ACC112 (cell line): ENCODE results near the gene FUBP3.

Experiments
- H2AFZ ChIP-seq: fragments of 200-600 bp; sonication (generic); one replicate; pipeline ENCODE4 v1.6.0; 2017; ENCODE audit warnings: antibody characterized with exemption, low read length; ENCODE audit not compliant: unreplicated experiment
- H3K27ac ChIP-seq: fragments of 200-600 bp; sonication (generic); 2 replicates; pipeline ENCODE4 v1.5.1; 2014; ENCODE audit warnings: low read depth, mild to moderate bottlenecking, antibody characterized with exemption, low read length, moderate library complexity
- H3K27me3 ChIP-seq: fragments of 200-600 bp; sonication (generic); 2 replicates; pipeline ENCODE4 v1.6.1; 2014; ENCODE audit warnings: mild to moderate bottlenecking, antibody characterized with exemption, low read length, moderate library complexity, mixed read lengths; ENCODE audit not compliant: insufficient read depth
- H3K36me3 ChIP-seq: fragments of 200-600 bp; sonication (generic); 2 replicates; pipeline ENCODE4 v1.6.1; 2016; ENCODE audit warnings: mild to moderate bottlenecking, antibody characterized with exemption, low read length, moderate library complexity, mixed read lengths; ENCODE audit not compliant: insufficient read depth
- H3K4me1 ChIP-seq: fragments of 200-600 bp; sonication (generic); one replicate; pipeline ENCODE4 v1.6.1; 2016; ENCODE audit warnings: low read length, mixed read lengths; ENCODE audit not compliant: insufficient read depth, unreplicated experiment, control insufficient read depth
- H3K4me3 ChIP-seq: fragments of 200-600 bp; sonication (generic); 2 replicates; pipeline ENCODE4 v1.5.1; 2014; ENCODE audit warnings: mild to moderate bottlenecking, low read depth, low read length
- H3K79me2 ChIP-seq: fragments of 200-600 bp; sonication (generic); one replicate; pipeline ENCODE4 v1.6.0; 2016; ENCODE audit warnings: low read length; ENCODE audit not compliant: control insufficient read depth, unreplicated experiment, insufficient read depth

The FUBP3 gene

DNA sequence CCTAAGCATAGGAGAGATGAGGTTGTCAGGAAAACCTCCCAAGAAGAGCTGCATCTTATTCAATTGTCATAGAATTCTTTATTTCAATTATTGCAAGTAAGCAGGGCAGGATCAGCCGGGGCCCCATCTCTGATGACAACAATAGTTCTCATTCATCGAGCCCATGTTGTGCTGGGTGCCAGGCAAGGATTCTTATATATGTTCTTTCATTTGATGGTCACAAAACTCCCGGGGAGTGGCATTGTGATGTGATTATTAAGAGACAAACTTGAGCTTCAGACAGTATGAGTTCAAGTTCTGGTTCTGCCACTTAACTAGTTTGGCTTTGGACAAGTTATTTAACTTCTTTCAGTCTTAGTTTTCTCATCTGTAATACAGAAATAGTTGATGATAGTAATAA lies 8.5 kb downstream of the FUBP3 start:
- Histone ChIP-seq H2AFZ (no peak overlapping the region), H3K4me3 (no peak overlapping the region), H3K27me3 (no peaks in the 10 kb centered on the region), H3K36me3 (peaks cover 4% of the 10 kb centered on the region; the same call in 1 of the 2 replicates), H3K4me1 (no peaks in the 10 kb centered on the region), H3K79me2 (peaks cover 80% of the 10 kb centered on the region), H3K27ac (no peak overlapping the region)

DNA sequence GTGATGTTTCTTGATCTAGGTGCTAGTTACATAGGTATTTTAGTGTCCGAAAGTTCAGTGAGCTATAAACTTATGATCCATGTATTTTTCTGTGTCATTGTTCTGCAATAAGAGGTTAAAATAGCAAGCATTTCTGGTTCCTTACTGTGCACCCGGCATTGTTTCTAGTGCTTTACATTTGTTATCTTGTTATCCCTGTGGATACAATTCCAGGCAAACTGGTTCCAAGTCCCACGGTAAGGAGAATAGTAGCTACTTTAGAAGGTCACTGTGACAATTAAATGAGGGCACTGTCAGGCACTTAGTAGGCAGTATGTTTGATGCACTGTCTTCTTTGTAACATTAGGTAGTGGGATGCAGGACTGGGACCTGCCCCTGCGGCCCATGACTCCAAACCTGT lies 9.0 kb downstream of the FUBP3 start:
- Histone ChIP-seq H3K27ac (no peak overlapping the region), H3K79me2 (peaks cover 80% of the 10 kb centered on the region), H3K4me1 (no peaks in the 10 kb centered on the region), H3K4me3 (no peak overlapping the region), H3K36me3 (peaks cover 4% of the 10 kb centered on the region; the same call in 1 of the 2 replicates), H2AFZ (no peak overlapping the region), H3K27me3 (no peaks in the 10 kb centered on the region)

DNA sequence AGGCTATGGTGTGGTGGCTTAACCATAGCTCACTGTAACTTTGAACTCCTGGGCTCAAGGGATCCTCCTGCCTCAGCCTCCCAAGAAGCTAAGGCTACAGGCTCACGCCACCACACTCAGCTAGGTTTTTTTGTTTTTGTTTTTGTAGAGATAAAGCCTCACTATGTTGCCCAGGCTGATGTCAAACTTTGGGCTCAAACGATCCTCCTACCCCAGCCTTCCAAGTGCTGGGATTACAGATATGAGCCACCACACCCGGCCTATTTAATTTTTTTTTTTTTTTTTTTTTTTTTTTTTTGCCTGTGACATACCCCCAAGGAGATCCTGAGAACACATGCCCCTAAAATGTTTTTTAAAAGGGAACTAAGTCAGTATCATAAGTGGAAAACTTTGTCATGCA lies 10.4 kb downstream of the FUBP3 start:
- H3K27ac ChIP-seq: no peak overlapping the region
- H3K4me3 ChIP-seq: no peak overlapping the region
- H3K4me1 ChIP-seq: no peaks in the 10 kb centered on the region
- H2AFZ ChIP-seq: no peak overlapping the region
- H3K79me2 ChIP-seq: peaks cover 75% of the 10 kb centered on the region
- H3K36me3 ChIP-seq: peaks cover 4% of the 10 kb centered on the region; the same call in 1 of the 2 replicates
- no peaks in the 10 kb centered on the region for H3K27me3 ChIP-seq

DNA sequence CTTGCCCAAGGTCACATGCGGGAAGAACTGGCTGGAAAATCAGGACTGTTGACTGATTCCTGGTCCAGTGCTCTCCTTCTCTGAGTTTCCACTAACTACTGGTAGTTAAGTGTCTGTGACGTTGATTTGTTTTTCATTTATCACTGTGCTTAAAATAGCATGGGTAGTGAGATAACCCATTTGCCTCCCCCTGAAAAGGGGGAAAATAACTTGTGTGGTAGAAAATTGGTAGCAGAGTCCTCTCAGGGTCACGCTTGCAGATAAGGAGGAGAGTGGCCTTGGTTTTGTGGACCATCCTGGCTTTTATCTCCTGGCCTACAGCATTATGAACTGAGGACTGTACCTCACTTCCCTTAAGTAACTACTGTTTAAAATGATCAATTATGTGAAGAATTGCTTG lies 10.9 kb downstream of the FUBP3 start:
- Histone ChIP-seq H3K27me3 (no peaks in the 10 kb centered on the region), H3K4me1 (no peaks in the 10 kb centered on the region), H2AFZ (no peak overlapping the region), H3K79me2 (peaks cover 72% of the 10 kb centered on the region), H3K4me3 (no peak overlapping the region), H3K36me3 (peaks cover 6% of the 10 kb centered on the region; the same call in 1 of the 2 replicates), H3K27ac (no peak overlapping the region)

DNA sequence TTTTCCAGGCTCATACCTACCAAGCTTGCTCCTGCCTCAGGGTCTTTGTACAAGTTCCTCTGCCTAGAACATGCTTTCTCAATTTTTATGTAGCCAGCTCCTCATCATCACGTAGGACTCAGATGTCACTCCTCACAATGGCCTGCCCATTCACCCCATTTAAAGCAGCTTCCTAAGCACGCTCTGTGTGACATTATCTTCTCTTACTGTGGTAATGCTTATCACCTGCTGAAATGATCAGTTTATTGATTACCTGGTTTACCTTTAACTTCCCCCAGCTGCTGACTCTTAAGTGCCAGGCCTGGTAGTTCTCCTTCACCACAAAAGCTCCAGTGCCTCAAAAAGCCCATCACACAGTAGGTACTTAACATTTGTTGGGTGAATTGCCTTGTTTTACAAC lies 13.6 kb downstream of the FUBP3 start:
- Histone ChIP-seq H3K36me3 (peaks cover 20% of the 10 kb centered on the region), H3K27ac (no peak overlapping the region)

DNA sequence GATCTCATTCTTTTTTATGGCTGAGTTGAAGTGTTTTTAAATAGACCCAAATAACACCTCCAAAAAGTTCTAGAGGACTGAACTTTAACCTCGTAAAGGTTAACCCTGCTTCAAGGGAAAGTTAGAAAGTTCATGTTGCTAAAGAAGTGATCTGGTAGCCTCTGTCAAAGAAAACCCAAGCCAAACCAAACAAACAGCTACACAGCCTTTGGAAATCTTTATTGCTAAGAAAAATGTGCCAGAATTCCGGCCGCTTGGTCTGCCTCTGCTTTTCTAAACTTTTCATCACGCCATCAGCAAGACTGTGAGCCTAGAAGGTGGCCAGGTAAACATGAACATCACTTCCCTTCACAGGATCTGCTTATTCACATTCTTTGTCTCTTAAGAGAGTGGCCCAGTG lies 17.9 kb downstream of the FUBP3 start:
- Histone ChIP-seq H3K27me3 (no peaks in the 10 kb centered on the region), H3K4me3 (no peak overlapping the region), H3K79me2 (peaks cover 25% of the 10 kb centered on the region), H3K36me3 (peaks cover 17% of the 10 kb centered on the region; the same call in 1 of the 2 replicates), H2AFZ (no peak overlapping the region), H3K4me1 (no peaks in the 10 kb centered on the region), H3K27ac (no peak overlapping the region)

More for the DNA sequence above, 13.6 kb downstream of the FUBP3 start:
- H3K79me2 ChIP-seq: peaks cover 57% of the 10 kb centered on the region
- H3K27me3 ChIP-seq: no peaks in the 10 kb centered on the region
- no peak overlapping the region for H3K4me3 ChIP-seq
- no peaks in the 10 kb centered on the region for H3K4me1 ChIP-seq
- H2AFZ ChIP-seq: no peak overlapping the region

DNA sequence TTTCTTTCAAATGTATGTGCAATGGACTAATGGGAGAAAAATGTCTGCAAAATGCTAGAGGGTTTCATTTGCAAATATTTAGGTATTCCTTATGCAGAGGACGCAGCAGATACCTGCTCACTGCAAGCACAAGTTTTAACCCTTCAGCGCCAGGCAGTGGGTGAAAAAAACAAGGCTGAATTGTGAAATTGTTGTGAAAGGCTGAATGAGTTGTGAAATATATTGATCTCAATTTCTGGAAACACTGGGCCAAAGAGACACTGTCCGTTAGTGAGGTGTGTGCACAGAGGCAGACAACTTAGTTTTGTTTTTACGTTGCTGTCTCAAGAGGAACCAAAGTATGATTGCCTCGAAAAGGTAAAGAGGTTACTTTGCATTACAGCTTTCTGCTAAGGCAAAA lies 18.8 kb downstream of the FUBP3 start:
- Histone ChIP-seq H3K27me3 (no peaks in the 10 kb centered on the region), H3K4me1 (no peaks in the 10 kb centered on the region), H3K4me3 (no peak overlapping the region), H2AFZ (no peak overlapping the region), H3K79me2 (peaks cover 17% of the 10 kb centered on the region), H3K27ac (no peak overlapping the region), H3K36me3 (peaks cover 17% of the 10 kb centered on the region; the same call in 1 of the 2 replicates)

DNA sequence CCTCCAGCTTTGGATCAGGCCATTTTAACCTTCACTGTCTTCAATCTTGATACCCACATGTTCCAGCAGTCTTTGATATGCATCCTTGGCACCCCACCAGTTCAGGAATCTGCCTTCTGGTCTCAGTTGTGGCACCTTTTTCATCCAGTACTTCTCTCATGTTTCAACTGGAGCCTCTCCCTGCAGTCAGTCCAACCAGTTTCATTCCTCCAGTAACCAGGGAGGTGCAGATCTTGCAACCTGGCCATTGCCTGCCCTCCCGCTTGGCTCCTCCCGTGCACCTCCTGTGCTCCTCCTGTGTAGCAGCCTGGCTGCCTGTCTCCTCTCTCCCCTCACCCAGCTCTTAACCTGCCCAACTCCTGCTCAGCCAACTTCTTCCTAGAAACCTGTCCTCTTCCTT lies 20.2 kb downstream of the FUBP3 start:
- Histone ChIP-seq H2AFZ (no peak overlapping the region), H3K4me1 (no peaks in the 10 kb centered on the region), H3K79me2 (peaks cover 9% of the 10 kb centered on the region), H3K4me3 (no peak overlapping the region), H3K36me3 (peaks cover 17% of the 10 kb centered on the region), H3K27me3 (no peaks in the 10 kb centered on the region), H3K27ac (no peak overlapping the region)

DNA sequence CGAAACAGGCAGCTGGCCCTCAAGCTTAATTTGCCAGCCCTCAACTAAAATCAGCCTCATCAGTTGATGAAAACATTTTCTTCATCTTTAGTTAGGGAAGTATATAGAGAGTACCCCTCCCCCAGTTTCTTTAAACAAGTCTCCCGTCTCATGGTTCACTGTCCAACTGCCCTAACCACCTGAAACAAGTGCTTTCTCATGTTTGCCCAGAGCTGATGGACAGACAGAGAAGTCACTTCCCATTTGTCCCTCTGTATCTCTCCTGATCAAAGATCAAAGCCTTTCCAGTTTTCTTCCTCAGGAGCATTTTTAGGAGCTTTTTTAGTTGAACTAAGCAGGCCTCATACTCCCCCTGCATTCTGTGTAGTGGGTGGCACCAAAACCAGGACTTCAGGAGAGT lies 21.7 kb downstream of the FUBP3 start:
- Histone ChIP-seq H3K27ac (no peak overlapping the region), H3K36me3 (peaks cover 12% of the 10 kb centered on the region), H3K4me1 (no peaks in the 10 kb centered on the region), H2AFZ (no peak overlapping the region), H3K27me3 (no peaks in the 10 kb centered on the region), H3K79me2 (peaks cover 4% of the 10 kb centered on the region), H3K4me3 (no peak overlapping the region)

DNA sequence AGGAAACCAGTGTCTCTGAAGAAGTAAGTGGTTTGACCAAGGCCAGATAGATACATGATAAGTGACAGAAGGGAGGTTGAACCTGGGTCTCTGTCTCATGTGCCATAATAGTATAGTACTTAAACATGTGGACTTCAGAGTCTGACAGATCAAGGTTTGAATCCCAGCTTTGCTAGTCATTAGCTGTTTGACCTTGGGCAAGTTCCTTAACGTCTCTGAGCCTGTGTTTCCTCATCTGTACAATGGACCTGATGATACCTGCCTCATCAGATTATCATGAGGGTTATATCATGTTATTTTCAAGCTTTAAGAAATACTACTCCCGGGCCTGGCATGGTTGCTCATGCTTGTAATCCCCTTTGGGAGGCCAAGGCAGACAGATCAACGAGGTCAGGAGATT lies 24.9 kb downstream of the FUBP3 start:
- H3K36me3 ChIP-seq: no peaks in the 10 kb centered on the region; the same call in 1 of the 2 replicates
- H3K27ac ChIP-seq: no peak overlapping the region
- peaks cover 2% of the 10 kb centered on the region for H3K79me2 ChIP-seq
- peaks cover 11% of the 10 kb centered on the region for H3K4me1 ChIP-seq
- H3K27me3 ChIP-seq: no peaks in the 10 kb centered on the region
- no peak overlapping the region for H3K4me3 ChIP-seq
- no peak overlapping the region for H2AFZ ChIP-seq

DNA sequence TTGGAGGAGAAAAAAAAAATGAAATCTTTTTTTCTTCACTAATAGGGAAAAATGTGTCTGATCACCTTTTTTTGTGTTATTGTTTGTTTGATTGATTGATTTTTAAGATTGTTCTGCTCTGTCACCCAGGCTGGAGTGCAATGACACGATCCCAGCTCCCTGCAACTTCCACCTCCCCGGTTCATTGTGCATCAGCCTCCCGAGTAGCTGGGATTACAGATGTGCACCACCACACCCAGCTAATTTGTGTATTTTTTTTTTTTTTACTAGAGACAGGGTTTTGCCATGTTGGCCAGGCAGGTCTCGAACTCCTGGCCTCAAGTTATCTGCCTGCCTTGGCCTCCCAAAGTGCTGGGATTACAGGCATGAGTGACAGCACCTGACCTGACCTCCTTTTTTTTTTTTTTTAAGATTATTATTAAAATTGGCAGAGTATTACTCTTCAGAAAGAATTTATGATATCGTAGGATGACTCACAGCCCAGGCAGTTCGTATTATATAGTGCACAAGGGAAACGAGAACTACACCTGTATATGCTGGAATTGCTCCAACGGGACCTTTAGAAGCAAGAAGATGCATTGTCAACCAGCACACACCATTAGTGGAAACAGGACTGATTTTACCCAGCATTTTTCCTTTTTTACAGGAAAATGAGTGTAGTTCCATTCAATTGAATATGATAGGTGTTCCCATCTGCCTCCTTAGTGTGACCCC lies 27.7 kb downstream of the FUBP3 start:
- no peak overlapping the region for H3K4me3 ChIP-seq
- H3K36me3 ChIP-seq: no peaks in the 10 kb centered on the region; the same call in 1 of the 2 replicates
- H3K27me3 ChIP-seq: no peaks in the 10 kb centered on the region
- peaks cover 11% of the 10 kb centered on the region for H3K4me1 ChIP-seq
- no peak overlapping the region for H3K27ac ChIP-seq
- no peak overlapping the region for H2AFZ ChIP-seq
- H3K79me2 ChIP-seq: peaks cover 5% of the 10 kb centered on the region
